GM13976 (cell line): ENCODE measurements around the gene PMM2.

Experiments used
- DNase-seq: peaks from one replicate; pipeline ENCODE4 v3.0.0; 2012; ENCODE audit warnings: low spot score
- CTCF ChIP-seq: IDR thresholded peaks from 2 replicates; pipeline ENCODE4 v1.5.1; 2012; ENCODE audit warnings: borderline replicate concordance, mild to moderate bottlenecking; ENCODE audit not compliant: insufficient read depth; ENCODE audit errors: extremely low read depth, missing control alignments, control extremely low read depth
- in situ Hi-C: fragments of 300-500 bp; cut with MboI; formaldehyde crosslinking; loops from one replicate; pipeline ENCODE4 v1.12.0; 2022; ENCODE audit warnings: low sequenced_read_pairs, mixed read lengths, inconsistent platforms; ENCODE audit not compliant: unreplicated experiment

Gene PMM2

GRCh38 chr16:8845699-8846298, 48.2 kb downstream of the PMM2 start:
- no peak for TF ChIP-seq CTCF
- no peak for DNase-seq
- in situ Hi-C loops, result no loop called here

- no peak for DNase-seq
- no peak for TF ChIP-seq CTCF
- in situ Hi-C loops, result no loop called here
Observed at GRCh38 chr16:8846401-8846932, 48.8 kb downstream of the PMM2 start.

- DNase-seq, result no peak
- no peak for TF ChIP-seq CTCF
- in situ Hi-C loops, result no loop called here
Observed at GRCh38 chr16:8847145-8847544, 49.5 kb downstream of the PMM2 start.

GRCh38 chr16:8847623-8848022, 50.0 kb downstream of the PMM2 start:
- in situ Hi-C loops, result no loop called here
- DNase-seq, result peak; percentile 10
- TF ChIP-seq CTCF, result no peak

GRCh38 chr16:8848231-8848938, 50.7 kb downstream of the PMM2 start:
- in situ Hi-C loops, result no loop called here
- peak; percentile 16 for DNase-seq
- TF ChIP-seq CTCF, result no peak

GRCh38 chr16:8848939-8849391, 51.3 kb downstream of the PMM2 start:
- DNase-seq, result peak; percentile 27
- no peak for TF ChIP-seq CTCF
- in situ Hi-C loops, result no loop called here
